MM.1S (cell line): ENCODE data around the gene BPIFB3.

Experiments
- DNase-seq: peaks from one replicate; pipeline ENCODE4 v3.0.0-alpha.2; 2015
- H2AFZ ChIP-seq: fragments of 300-600 bp; sonication (generic); 2 replicates; pipeline ENCODE4 v1.6.0; 2016; ENCODE audit warnings: antibody characterized with exemption, low read length
- H3F3A ChIP-seq: fragments of 300-600 bp; sonication (generic); 2 replicates; pipeline ENCODE4 v1.6.1; 2016; ENCODE audit warnings: mild to moderate bottlenecking, antibody characterized with exemption, low read length, moderate library complexity, mixed read lengths; ENCODE audit not compliant: insufficient read depth
- H3K27ac ChIP-seq: fragments of 300-600 bp; sonication (generic); 2 replicates; pipeline ENCODE4 v1.5.1; 2016; ENCODE audit warnings: mild to moderate bottlenecking, low read length
- H3K27me3 ChIP-seq: fragments of 300-600 bp; sonication (generic); replicated peaks from 2 replicates; pipeline ENCODE4 v1.6.0; 2016; ENCODE audit warnings: low read length; ENCODE audit not compliant: insufficient read depth
- H3K36me3 ChIP-seq: fragments of 300-600 bp; sonication (generic); replicated peaks from 2 replicates; pipeline ENCODE4 v1.6.1; 2016; ENCODE audit warnings: mild to moderate bottlenecking, low read length, mixed read lengths; ENCODE audit not compliant: insufficient read depth
- H3K4me1 ChIP-seq: fragments of 300-600 bp; sonication (generic); 2 replicates; pipeline ENCODE4 v1.6.1; 2016; ENCODE audit warnings: low read length, mixed read lengths
- H3K4me2 ChIP-seq: fragments of 300-600 bp; sonication (generic); 2 replicates; pipeline ENCODE4 v1.6.0; 2016; ENCODE audit warnings: low read depth, low read length
- H3K4me3 ChIP-seq: fragments of 300-600 bp; sonication (generic); 2 replicates; pipeline ENCODE4 v1.5.1; 2016; ENCODE audit warnings: low read length, mixed read lengths
- H3K79me2 ChIP-seq: fragments of 300-600 bp; sonication (generic); 2 replicates; pipeline ENCODE4 v1.6.1; 2016; ENCODE audit warnings: mixed run types, low read length, mixed read lengths
- H3K9ac ChIP-seq: fragments of 300-600 bp; sonication (generic); 2 replicates; pipeline ENCODE4 v1.6.1; 2016; ENCODE audit warnings: low read length, mixed read lengths
- H3K9me2 ChIP-seq: fragments of 300-600 bp; sonication (generic); replicated peaks from 2 replicates; pipeline ENCODE4 v1.6.1; 2016; ENCODE audit warnings: mild to moderate bottlenecking, low read length, mixed read lengths; ENCODE audit not compliant: insufficient read depth
- H3K9me3 ChIP-seq: fragments of 300-600 bp; sonication (generic); replicated peaks from 2 replicates; pipeline ENCODE4 v1.6.1; 2016; ENCODE audit warnings: mild to moderate bottlenecking, low read length, mixed read lengths; ENCODE audit not compliant: insufficient read depth
- H4K20me1 ChIP-seq: fragments of 300-600 bp; sonication (generic); 2 replicates; pipeline ENCODE4 v1.6.1; 2016; ENCODE audit warnings: mild to moderate bottlenecking, low read length, moderate library complexity, mixed read lengths; ENCODE audit not compliant: insufficient read depth
- CTCF ChIP-seq: fragments of 300-600 bp; sonication (generic); IDR thresholded peaks from 2 replicates; pipeline ENCODE4 v1.5.1; 2016; ENCODE audit warnings: antibody characterized with exemption, low read length, mixed read lengths
- EZH2 ChIP-seq: fragments of 300-600 bp; sonication (generic); optimal IDR thresholded peaks from 2 replicates; pipeline ENCODE3; 2017; ENCODE audit warnings: low read depth, mild to moderate bottlenecking, antibody characterized with exemption, low read length, mixed read lengths
- EZH2phosphoT487 ChIP-seq: fragments of 300-600 bp; sonication (generic); IDR thresholded peaks from 2 replicates; pipeline ENCODE4 v1.6.1; 2018; ENCODE audit warnings: antibody characterized with exemption, low read length

The BPIFB3 gene

DNA sequence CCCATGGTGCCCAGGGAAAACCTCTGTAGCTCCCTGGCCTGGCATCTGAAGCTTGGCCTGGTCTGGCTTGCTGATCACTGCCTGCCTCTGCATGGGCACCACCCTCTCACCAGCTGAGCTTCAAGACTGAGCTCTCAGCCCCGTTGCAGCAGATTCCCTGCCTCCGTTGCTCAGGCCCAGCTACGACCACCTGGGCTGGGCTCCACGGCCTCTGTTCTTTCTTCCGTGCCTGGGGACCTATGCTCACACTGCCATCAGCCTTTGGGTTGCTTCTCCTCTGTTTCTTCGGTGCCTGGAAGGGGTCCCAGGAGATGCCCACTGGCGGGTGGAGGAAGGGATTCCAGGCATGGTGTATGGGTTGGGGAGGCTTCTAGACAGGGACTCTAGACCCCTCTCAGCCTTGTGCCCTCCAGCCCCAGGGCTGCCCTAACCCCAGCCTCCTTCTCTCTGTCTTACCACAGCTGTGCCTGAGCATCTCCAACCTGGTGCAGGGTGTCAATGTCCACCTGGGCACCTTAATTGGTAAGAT, 37.1 kb upstream of the BPIFB3 start:
- Histone ChIP-seq H3F3A (no peaks in the 10 kb centered on the region), H3K4me2 (no peak overlapping the region), H3K27me3 (peaks cover 91% of the 10 kb centered on the region), H4K20me1 (no peaks in the 10 kb centered on the region), H3K4me1 (no peaks in the 10 kb centered on the region), H3K9ac (no peak overlapping the region), H3K9me2 (no peaks in the 10 kb centered on the region), H3K36me3 (no peaks in the 10 kb centered on the region), H3K9me3 (no peaks in the 10 kb centered on the region), H2AFZ (no peak overlapping the region), H3K27ac (no peak overlapping the region), H3K4me3 (no peak overlapping the region), H3K79me2 (no peaks in the 10 kb centered on the region)
- no peak for TF ChIP-seq EZH2phosphoT487
- no peak for TF ChIP-seq EZH2
- no peak for TF ChIP-seq CTCF
- no peak for DNase-seq

DNA sequence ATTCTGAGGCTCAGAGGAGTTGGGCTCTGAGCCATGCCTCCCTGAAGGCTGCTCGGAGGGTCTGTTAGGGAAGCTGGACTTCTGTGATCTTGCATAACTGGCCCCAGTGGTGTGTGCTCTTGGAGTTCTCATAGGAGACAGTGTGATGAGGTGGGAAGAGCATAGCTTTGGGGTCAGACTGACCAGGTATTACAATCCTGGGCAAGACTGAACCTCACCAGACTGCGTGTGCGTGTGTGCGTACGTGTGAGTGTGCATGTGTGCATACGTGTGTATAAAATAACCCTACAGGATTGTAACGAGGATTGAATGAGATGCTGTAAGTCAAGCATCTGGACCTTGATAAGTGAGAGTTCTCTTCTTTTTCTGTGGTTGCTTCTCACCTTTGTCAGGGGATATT, 36.2 kb upstream of the BPIFB3 start:
- Histone ChIP-seq H3K4me1 (no peaks in the 10 kb centered on the region), H3K9me3 (no peaks in the 10 kb centered on the region), H3K36me3 (no peaks in the 10 kb centered on the region), H3K27me3 (peaks cover 91% of the 10 kb centered on the region), H3K4me2 (no peak overlapping the region), H2AFZ (no peak overlapping the region), H3F3A (no peaks in the 10 kb centered on the region), H3K9me2 (no peaks in the 10 kb centered on the region), H3K27ac (no peak overlapping the region), H3K4me3 (no peak overlapping the region), H3K9ac (no peak overlapping the region), H4K20me1 (no peaks in the 10 kb centered on the region), H3K79me2 (no peaks in the 10 kb centered on the region)
- no peak for TF ChIP-seq EZH2
- TF ChIP-seq EZH2phosphoT487, result no peak
- no peak for TF ChIP-seq CTCF
- no peak for DNase-seq

- Histone ChIP-seq H3K36me3 (no peaks in the 10 kb centered on the region), H3K27me3 (peaks cover 84% of the 10 kb centered on the region), H3K9me3 (no peaks in the 10 kb centered on the region), H3K79me2 (no peaks in the 10 kb centered on the region), H3K4me1 (no peaks in the 10 kb centered on the region), H3F3A (no peaks in the 10 kb centered on the region), H3K27ac (no peak overlapping the region), H3K4me2 (no peak overlapping the region), H2AFZ (no peak overlapping the region), H3K9me2 (no peaks in the 10 kb centered on the region), H3K4me3 (no peak overlapping the region), H3K9ac (no peak overlapping the region), H4K20me1 (no peaks in the 10 kb centered on the region)
- TF ChIP-seq CTCF, result no peak
- TF ChIP-seq EZH2phosphoT487, result no peak
- no peak for TF ChIP-seq EZH2
- DNase-seq, result no peak
These were observed 35.4 kb upstream of the BPIFB3 start for GRCh38 chr20:33018169-33018931.
